Measurements from ENCODE around the gene CLEC1A.

The CLEC1A gene, protein sequence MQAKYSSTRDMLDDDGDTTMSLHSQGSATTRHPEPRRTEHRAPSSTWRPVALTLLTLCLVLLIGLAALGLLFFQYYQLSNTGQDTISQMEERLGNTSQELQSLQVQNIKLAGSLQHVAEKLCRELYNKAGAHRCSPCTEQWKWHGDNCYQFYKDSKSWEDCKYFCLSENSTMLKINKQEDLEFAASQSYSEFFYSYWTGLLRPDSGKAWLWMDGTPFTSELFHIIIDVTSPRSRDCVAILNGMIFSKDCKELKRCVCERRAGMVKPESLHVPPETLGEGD

DNA sequence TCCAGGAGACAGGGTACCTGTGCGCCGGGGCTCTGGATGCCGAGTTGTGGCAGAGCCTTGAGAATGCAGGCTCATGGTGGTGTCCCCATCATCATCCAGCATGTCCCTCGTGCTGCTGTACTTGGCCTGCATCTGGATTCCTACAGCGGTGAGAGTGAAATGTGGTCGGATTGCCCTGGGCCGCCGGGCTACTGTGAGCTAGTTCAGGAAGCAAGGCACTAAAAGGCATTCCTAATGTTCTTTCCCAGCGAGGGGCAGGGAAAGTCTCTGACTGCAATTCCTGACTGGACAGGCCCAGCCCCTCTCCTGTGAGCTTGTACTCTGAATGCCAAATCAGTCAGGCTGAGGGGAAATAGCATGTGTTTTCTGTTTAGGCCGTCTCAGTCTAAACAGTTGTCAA, at the start of gene CLEC1A:
Gene CLEC1A (minus strand): TSS at position 195 of the 400 bp plus-strand sequence. CDS start 63 bp downstream, at position 132.
- Histone ChIP-seq H3K27ac (ENCODE audit: low read depth, low read length) (no peak within 1 kb of the TSS), H3K4me3 (ENCODE audit: low read depth in 1 of 2, low read length in 2 of 2) (no peak within 1 kb of the TSS), H3K4me1 (ENCODE audit: insufficient read depth, low read length) (peaks cover 21% of the 10 kb centered on the region), H3K9ac (ENCODE audit: low read length) (no peak within 1 kb of the TSS), H3K27me3 (ENCODE audit: control insufficient read depth in 1 of 2, insufficient read depth in 2 of 2, low read length in 2 of 2) (no peaks in the 10 kb centered on the region), H3K36me3 (ENCODE audit: insufficient read depth, low read length) (no peaks in the 10 kb centered on the region), H3K9me3 (ENCODE audit: low read length) (no peaks in the 10 kb centered on the region)

DNA sequence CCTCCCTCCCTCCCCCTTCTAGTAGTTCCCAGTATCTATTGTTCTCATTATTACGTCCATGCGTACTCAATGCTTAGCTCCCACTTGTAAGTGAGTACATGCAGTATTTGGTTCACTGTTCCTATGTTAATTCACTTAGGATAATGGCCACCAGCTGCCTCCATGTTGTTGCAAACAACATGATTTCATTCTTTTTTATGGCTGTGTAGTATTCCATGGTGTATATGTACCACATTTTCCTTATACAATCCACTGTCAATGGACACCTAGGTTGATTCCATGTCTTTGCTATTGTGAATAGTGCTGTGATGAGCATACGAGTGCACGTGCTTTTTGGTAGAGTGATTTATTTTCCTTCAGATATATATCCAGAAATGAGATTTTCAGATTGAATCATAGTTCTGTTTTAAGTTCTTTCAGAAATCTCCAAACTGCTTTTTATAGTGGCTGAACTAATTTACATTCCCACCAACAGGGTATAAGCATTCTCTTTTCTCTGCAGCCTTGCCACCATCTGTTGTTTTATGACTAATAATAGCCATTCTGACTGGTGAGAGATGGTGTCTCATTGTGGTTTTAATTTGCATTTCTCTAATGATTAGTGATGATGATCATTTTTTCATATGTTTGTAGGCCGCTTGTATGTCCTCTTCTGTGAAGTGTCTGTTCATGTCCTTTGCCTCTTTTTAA, 49.1 kb upstream of the CLEC1A start:
- H3K36me3 ChIP-seq (ENCODE audit: insufficient read depth, low read length) = no peaks in the 10 kb centered on the region
- no peaks in the 10 kb centered on the region for H3K9me3 ChIP-seq (ENCODE audit: low read length)
- no peak overlapping the region for H3K4me3 ChIP-seq (ENCODE audit: low read depth in 1 of 2, low read length in 2 of 2)
- H3K4me1 ChIP-seq (ENCODE audit: insufficient read depth, low read length) = no peaks in the 10 kb centered on the region
- H3K9ac ChIP-seq (ENCODE audit: low read length) = no peak overlapping the region
- no peaks in the 10 kb centered on the region for H3K27me3 ChIP-seq (ENCODE audit: control insufficient read depth in 1 of 2, insufficient read depth in 2 of 2, low read length in 2 of 2)
- H3K27ac ChIP-seq (ENCODE audit: low read depth, low read length) = no peak overlapping the region

DNA sequence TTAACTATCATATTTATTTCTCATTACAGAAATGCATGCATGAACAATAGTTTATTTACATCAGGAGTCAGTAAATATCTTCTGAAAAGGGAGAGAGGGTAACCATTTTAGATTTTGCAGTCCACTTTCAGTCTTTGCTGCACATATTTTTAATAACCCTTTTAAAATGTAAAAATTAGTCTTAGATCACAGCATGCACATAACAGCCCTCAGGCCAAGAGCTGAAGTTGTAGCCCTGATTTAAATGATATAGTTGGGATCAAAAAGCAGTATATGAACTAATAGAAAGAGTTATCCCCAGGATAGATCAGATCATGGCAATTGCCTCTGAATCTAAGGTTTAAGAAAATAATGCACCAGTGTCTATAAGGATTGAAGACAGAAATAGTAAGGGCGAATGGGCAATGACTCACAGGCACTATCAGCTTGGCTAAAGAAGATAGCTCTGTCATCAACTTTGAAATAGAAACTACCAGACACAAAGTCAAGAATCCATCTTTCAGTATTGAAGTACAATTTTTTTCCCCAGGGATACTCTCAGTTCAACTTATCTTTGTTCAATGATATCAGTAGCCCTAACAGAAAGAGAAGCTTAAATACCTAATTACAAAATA, 44.3 kb upstream of the CLEC1A start:
- no peak overlapping the region for H3K9ac ChIP-seq (ENCODE audit: low read length)
- no peaks in the 10 kb centered on the region for H3K36me3 ChIP-seq (ENCODE audit: insufficient read depth, low read length)
- H3K9me3 ChIP-seq (ENCODE audit: low read length) = no peaks in the 10 kb centered on the region
- H3K27me3 ChIP-seq (ENCODE audit: control insufficient read depth in 1 of 2, insufficient read depth in 2 of 2, low read length in 2 of 2) = no peaks in the 10 kb centered on the region
- no peak overlapping the region for H3K4me3 ChIP-seq (ENCODE audit: low read depth in 1 of 2, low read length in 2 of 2)
- H3K27ac ChIP-seq (ENCODE audit: low read depth, low read length) = no peak overlapping the region
- H3K4me1 ChIP-seq (ENCODE audit: insufficient read depth, low read length) = no peaks in the 10 kb centered on the region

DNA sequence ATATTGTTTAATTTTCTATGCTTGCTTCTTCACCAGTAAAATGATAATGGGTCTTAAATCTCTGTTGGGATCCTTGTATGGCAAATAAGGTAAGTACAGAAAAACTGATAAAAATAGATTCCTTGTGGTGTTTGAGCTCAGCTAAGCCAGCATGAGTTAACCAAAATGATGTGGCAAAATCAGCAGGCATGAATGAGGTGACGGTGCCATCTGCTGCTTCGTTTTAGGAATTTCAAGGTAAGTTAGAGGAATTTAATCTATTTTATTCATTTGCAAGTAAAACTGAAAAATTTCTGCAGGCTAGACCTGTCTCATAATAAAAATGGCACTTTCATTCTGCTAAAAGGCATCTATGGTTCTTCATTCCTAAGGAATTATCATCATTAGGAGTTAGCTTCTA, 41.2 kb upstream of the CLEC1A start:
- Histone ChIP-seq H3K36me3 (ENCODE audit: insufficient read depth, low read length) (no peaks in the 10 kb centered on the region), H3K27ac (ENCODE audit: low read depth, low read length) (no peak overlapping the region), H3K4me1 (ENCODE audit: insufficient read depth, low read length) (no peaks in the 10 kb centered on the region), H3K9me3 (ENCODE audit: low read length) (no peaks in the 10 kb centered on the region), H3K9ac (ENCODE audit: low read length) (no peak overlapping the region), H3K4me3 (ENCODE audit: low read depth in 1 of 2, low read length in 2 of 2) (no peak overlapping the region), H3K27me3 (ENCODE audit: control insufficient read depth in 1 of 2, insufficient read depth in 2 of 2, low read length in 2 of 2) (no peaks in the 10 kb centered on the region)

DNA sequence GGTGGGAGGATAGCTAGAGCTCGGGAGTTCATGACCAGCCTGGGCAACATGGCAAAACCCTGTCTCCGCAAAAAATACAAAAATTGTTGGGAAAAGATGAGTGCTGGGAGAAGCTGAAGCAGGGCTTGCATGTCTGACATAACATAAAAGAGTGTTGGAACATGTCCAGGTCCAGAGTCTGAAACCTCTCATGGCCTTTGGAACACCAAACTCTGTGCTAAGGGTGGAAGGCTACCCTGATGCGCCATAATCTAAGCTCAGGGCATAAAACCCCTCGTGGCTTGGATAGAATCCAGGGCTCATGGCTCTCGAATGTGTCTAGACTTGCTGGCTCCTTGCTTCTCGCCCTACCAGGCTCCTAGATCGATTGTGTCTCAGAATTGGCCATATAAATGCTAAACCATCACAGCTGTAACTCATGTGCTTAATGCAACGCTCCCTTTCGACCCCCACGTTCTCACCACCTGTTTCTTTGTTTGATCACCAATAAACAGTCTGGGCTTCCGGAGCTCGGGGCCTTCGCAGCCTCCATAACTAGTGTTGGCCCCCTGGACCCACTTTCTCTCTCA, 37.9 kb upstream of the CLEC1A start:
- H3K4me1 ChIP-seq (ENCODE audit: insufficient read depth, low read length) = no peaks in the 10 kb centered on the region
- H3K9ac ChIP-seq (ENCODE audit: low read length) = no peak overlapping the region
- no peaks in the 10 kb centered on the region for H3K36me3 ChIP-seq (ENCODE audit: insufficient read depth, low read length)
- no peaks in the 10 kb centered on the region for H3K27me3 ChIP-seq (ENCODE audit: control insufficient read depth in 1 of 2, insufficient read depth in 2 of 2, low read length in 2 of 2)
- no peak overlapping the region for H3K4me3 ChIP-seq (ENCODE audit: low read depth in 1 of 2, low read length in 2 of 2)
- H3K27ac ChIP-seq (ENCODE audit: low read depth, low read length) = no peak overlapping the region
- H3K9me3 ChIP-seq (ENCODE audit: low read length) = no peaks in the 10 kb centered on the region

DNA sequence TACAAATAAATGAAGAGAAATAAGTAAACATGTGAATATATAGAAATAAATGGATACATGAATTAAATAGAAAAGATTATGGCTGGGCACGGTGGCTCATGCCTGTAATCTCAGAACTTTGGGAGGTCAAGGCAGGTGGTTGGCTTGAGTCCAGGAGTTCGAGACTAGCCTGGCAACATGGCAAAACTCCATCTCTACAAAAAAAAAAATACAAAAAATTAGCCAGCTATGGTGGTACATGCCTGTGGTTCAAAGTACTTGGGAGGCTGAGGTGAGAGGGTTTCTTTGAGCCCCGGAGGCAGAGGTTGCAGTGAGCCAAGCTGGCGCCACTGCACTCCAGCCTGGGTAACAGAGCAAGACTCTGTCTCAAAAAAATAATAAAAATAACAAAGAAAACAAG, 36.3 kb upstream of the CLEC1A start:
- no peak overlapping the region for H3K27ac ChIP-seq (ENCODE audit: low read depth, low read length)
- H3K4me1 ChIP-seq (ENCODE audit: insufficient read depth, low read length) = no peaks in the 10 kb centered on the region
- no peak overlapping the region for H3K4me3 ChIP-seq (ENCODE audit: low read depth in 1 of 2, low read length in 2 of 2)
- no peaks in the 10 kb centered on the region for H3K36me3 ChIP-seq (ENCODE audit: insufficient read depth, low read length)
- H3K9me3 ChIP-seq (ENCODE audit: low read length) = no peaks in the 10 kb centered on the region
- no peaks in the 10 kb centered on the region for H3K27me3 ChIP-seq (ENCODE audit: control insufficient read depth in 1 of 2, insufficient read depth in 2 of 2, low read length in 2 of 2)
- no peak overlapping the region for H3K9ac ChIP-seq (ENCODE audit: low read length)

DNA sequence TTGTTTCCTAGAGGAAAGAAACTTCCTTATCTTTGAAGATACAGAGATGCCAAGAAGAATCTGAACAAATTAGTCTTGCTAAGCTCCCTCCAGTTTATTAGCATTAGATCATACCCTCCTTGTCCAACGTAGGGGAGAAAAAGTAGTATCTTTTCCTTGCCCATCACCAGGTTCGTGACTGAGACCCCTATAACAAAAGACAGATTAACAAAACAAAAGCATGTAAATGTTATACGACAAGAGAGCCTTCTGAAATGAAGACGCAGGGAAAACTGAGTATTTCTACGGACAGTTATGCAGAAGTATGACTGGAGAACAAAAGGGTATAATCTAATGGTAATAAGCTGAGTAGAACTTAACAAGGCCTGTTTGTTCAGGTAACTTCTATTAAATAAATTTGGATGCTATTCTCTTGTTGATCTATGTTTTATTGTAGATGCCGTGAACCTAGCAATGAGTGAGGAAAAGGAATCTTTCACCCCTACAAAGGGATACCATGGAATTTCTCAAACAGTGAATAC, 34.1 kb upstream of the CLEC1A start:
- no peak overlapping the region for H3K9ac ChIP-seq (ENCODE audit: low read length)
- H3K27me3 ChIP-seq (ENCODE audit: control insufficient read depth in 1 of 2, insufficient read depth in 2 of 2, low read length in 2 of 2) = no peaks in the 10 kb centered on the region
- no peak overlapping the region for H3K27ac ChIP-seq (ENCODE audit: low read depth, low read length)
- no peak overlapping the region for H3K4me3 ChIP-seq (ENCODE audit: low read depth in 1 of 2, low read length in 2 of 2)
- H3K9me3 ChIP-seq (ENCODE audit: low read length) = no peaks in the 10 kb centered on the region
- no peaks in the 10 kb centered on the region for H3K36me3 ChIP-seq (ENCODE audit: insufficient read depth, low read length)
- no peaks in the 10 kb centered on the region for H3K4me1 ChIP-seq (ENCODE audit: insufficient read depth, low read length)

DNA sequence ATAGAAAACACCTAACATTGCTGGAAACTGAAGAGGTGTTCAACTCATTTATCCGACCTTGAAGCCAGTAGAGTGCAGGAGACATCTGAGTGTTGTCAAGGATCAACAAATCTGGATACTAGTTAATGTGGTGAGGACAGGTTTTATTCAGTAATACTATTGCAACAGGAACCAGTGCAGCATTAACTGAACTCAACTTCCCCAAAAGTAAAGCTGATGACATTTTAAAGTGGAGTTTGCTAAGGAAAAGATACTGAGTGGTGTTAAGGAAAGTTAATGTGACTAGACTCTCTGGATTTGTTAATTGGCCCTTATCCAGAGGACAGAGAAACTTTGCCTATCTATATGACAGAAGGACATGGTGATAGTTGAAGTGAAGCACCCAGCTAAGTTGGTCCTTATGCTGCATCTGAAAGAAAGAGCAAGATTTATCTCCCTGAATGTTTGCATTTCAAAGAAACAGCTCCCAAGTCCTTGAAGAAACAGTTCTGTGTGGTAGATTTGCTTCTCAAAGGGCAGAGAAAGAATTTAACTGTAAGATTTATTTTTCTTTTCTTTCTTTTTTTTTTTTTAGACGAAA, 32.4 kb upstream of the CLEC1A start:
- Histone ChIP-seq H3K9me3 (ENCODE audit: low read length) (no peaks in the 10 kb centered on the region), H3K27ac (ENCODE audit: low read depth, low read length) (no peak overlapping the region), H3K27me3 (ENCODE audit: control insufficient read depth in 1 of 2, insufficient read depth in 2 of 2, low read length in 2 of 2) (no peaks in the 10 kb centered on the region), H3K9ac (ENCODE audit: low read length) (no peak overlapping the region), H3K36me3 (ENCODE audit: insufficient read depth, low read length) (no peaks in the 10 kb centered on the region), H3K4me3 (ENCODE audit: low read depth in 1 of 2, low read length in 2 of 2) (no peak overlapping the region), H3K4me1 (ENCODE audit: insufficient read depth, low read length) (no peaks in the 10 kb centered on the region)

DNA sequence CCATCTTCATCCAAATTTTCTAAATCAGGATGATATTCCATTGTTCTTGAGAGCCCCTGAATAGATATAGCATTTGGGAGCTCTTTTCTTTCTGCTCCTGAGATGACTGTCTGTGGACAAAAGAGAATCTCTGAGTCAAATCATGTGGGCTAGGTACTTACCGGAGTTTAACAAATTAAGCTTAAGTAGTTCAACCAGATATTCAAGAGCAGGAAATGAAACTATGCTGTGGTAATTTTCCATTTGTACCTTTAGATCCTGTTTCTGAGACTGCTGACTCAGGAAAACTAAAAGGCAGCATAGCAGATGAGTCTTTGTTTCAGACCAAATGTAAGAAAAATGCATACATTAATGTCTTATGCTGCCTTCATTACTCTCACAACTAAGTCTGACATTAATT, 31.3 kb upstream of the CLEC1A start, which contains the start of gene CLEC7A:
Gene CLEC7A (minus strand): TSS at position 158 of the 400 bp plus-strand sequence. CDS start 117 bp downstream, at position 41.
- Histone ChIP-seq H3K9me3 (ENCODE audit: low read length) (no peaks in the 10 kb centered on the region), H3K9ac (ENCODE audit: low read length) (no peak within 1 kb of the TSS), H3K4me3 (ENCODE audit: low read depth in 1 of 2, low read length in 2 of 2) (no peak within 1 kb of the TSS), H3K27me3 (ENCODE audit: control insufficient read depth in 1 of 2, insufficient read depth in 2 of 2, low read length in 2 of 2) (no peaks in the 10 kb centered on the region), H3K4me1 (ENCODE audit: insufficient read depth, low read length) (no peaks in the 10 kb centered on the region), H3K27ac (ENCODE audit: low read depth, low read length) (no peak within 1 kb of the TSS), H3K36me3 (ENCODE audit: insufficient read depth, low read length) (no peaks in the 10 kb centered on the region)

DNA sequence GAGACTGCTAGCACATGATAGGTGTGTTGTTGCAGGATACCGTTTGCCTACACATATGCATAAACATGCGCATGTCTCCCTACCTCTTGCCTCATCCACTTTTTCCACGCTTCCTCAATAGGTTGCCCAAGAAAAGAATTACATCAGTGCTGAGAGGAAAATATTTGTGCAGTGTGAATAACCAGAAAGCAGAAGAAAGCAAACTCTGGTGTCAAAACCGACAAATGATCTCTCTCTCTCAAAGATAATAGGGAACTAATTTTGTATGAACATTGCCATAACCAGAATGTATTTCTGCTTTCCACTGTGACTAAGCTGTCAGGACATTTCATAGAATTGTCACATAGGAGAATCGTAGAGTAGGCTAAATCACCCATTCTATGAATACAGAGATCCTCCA, 29.9 kb upstream of the CLEC1A start:
- Histone ChIP-seq H3K9ac (ENCODE audit: low read length) (no peak overlapping the region), H3K27me3 (ENCODE audit: control insufficient read depth in 1 of 2, insufficient read depth in 2 of 2, low read length in 2 of 2) (no peaks in the 10 kb centered on the region), H3K4me1 (ENCODE audit: insufficient read depth, low read length) (no peaks in the 10 kb centered on the region), H3K36me3 (ENCODE audit: insufficient read depth, low read length) (no peaks in the 10 kb centered on the region), H3K4me3 (ENCODE audit: low read depth in 1 of 2, low read length in 2 of 2) (no peak overlapping the region), H3K9me3 (ENCODE audit: low read length) (no peaks in the 10 kb centered on the region), H3K27ac (ENCODE audit: low read depth, low read length) (no peak overlapping the region)

DNA sequence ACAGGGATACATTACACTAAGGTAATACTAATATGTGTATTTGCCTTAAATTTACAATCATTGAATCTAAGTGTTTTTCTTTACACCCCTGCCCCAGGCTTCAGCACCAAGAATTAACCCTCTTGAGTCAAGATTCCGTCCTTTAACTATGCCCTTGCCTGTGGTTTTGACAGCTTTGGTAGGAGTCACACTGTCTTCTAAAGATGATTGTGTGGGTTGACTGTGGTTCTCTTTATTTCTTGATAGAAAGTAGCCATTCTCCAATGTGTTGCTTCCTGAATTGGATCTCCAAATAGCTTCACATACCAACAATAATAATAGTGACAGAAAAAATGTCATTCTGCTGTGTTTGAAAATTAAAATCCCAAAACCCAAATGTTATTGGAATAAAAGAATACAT, 27.6 kb upstream of the CLEC1A start:
- no peak overlapping the region for H3K4me3 ChIP-seq (ENCODE audit: low read depth in 1 of 2, low read length in 2 of 2)
- H3K27ac ChIP-seq (ENCODE audit: low read depth, low read length) = no peak overlapping the region
- H3K4me1 ChIP-seq (ENCODE audit: insufficient read depth, low read length) = no peaks in the 10 kb centered on the region
- no peak overlapping the region for H3K9ac ChIP-seq (ENCODE audit: low read length)
- no peaks in the 10 kb centered on the region for H3K27me3 ChIP-seq (ENCODE audit: control insufficient read depth in 1 of 2, insufficient read depth in 2 of 2, low read length in 2 of 2)
- H3K9me3 ChIP-seq (ENCODE audit: low read length) = no peaks in the 10 kb centered on the region
- H3K36me3 ChIP-seq (ENCODE audit: insufficient read depth, low read length) = no peaks in the 10 kb centered on the region

Data from muscle layer of colon (tissue), 2 donors.